Measurements from ENCODE around the gene NBEA. TPM values are rescaled to one million over a fixed set of nuclear protein-coding genes. Genes with fewer than 3 reads are reported as not detected.
"Not testable (repeated sequence)": the region's sequence is repeated elsewhere in the genome, so short reads cannot be mapped to it uniquely, and the experiment has no call there.

Gene NBEA
- polyA plus RNA-seq, 2 of the 4 experiments (the other 2 are of a cell fraction), result 3.5 to 11.8 TPM

DNA sequence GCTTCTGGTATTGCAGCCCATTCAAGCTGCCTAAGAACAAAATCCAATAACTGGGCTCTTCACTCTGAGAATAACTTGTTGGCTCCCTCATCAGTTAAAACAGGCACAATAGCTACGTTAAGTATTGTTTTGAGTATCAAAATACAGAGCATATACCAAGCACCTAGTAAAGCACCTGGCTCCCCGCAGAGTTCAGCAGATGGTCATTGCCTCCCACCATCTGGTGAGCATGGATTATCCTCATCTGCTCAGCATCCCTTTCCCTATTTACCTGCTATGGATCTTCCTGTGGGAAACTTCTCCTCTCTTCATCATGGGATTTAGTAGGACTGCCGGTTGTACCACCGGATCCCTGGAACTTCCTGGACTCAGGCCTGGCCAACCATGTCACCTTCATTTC lies 733.6 kb downstream of the NBEA start:
- ChIA-PET POLR2A (no interaction called here), CTCF (no interaction called here)
- Histone ChIP-seq H3K27ac (no peak overlapping the region), H3K4me2 (no peak overlapping the region), H3K4me3 (no peak overlapping the region), H3K9me3 (no peaks in the 10 kb centered on the region), H3K4me1 (no peaks in the 10 kb centered on the region)
- ATAC-seq (no peak), FAIRE-seq (no peak), DNase-seq (ENCODE audit: low read depth in 1 of 2, low spot score in 1 of 2) (no peak)
- TF ChIP-seq NPAS2 (CRISPR knock-in tag; IDR thresholded peaks at IDR 0.05; ENCODE audit: borderline replicate concordance), result no peak
- no peak for TF ChIP-seq CHD4 (IDR thresholded peaks at IDR 0.05; ENCODE audit: borderline replicate concordance)
- no peak for TF ChIP-seq MAZ (IDR thresholded peaks at IDR 0.05; ENCODE audit: borderline replicate concordance, low read depth, low read length)
- TF ChIP-seq FOSL2 (IDR thresholded peaks at IDR 0.05), result no peak
- no peak for TF ChIP-seq FOSL2 (CRISPR knock-in tag; IDR thresholded peaks at IDR 0.05)
- 84% methylated on average over 4 of the region's 4 CpGs for WGBS (ENCODE audit: missing lambda C conversion rate)

DNA sequence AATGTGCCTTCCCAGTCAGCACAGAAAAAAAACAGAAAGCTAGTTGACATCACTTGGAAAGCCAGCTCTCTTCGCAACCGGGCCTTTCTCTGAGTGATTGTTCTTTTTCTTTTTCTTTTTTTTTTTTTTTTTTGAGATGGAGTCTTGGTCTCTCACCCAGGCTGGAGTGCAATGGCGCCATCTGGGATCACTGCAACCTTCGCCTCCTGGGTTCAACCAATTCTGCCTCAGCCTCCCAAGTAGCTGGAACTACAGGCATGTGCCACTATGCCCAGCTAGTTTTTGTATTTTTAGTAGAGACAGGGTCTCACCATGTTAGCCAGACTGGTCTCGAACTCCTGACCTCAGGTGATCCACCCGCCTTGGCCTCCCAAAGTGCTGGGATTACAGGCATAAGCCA lies 735.8 kb downstream of the NBEA start:
- ATAC-seq; H3K4me3 ChIP-seq; DNase-seq (ENCODE audit: low read depth in 1 of 2, low spot score in 1 of 2); H3K27ac ChIP-seq; POLR2A ChIA-PET; CTCF ChIA-PET; H3K4me1 ChIP-seq; FAIRE-seq; H3K4me2 ChIP-seq; H3K9me3 ChIP-seq: not testable (repeated sequence)
- 60% methylated on average over 5 of the region's 6 CpGs for WGBS (ENCODE audit: missing lambda C conversion rate)

DNA sequence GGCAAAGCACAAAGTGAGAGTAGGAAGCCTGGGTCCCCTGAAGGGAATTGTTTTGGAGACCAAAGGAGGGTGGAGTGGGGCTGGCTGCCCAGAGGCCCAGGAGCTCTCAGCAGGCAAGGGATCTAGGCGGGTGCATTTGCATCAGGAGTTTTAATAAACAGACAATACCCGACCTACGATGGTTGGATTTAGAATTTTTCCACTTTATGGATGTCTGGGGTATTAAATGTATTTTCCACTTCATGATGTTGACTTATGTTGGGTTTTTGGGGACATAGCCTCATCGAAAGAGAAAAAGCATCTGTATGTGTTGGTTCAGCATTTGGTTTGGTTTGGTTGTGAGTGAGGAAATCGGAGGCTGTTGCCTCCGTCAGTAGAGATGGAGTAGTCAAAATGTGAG lies 739.6 kb downstream of the NBEA start:
- POLR2A ChIA-PET, result no interaction called here
- H3K4me2 ChIP-seq, result no peak overlapping the region
- FAIRE-seq (no peak), DNase-seq (ENCODE audit: low read depth in 1 of 2, low spot score in 1 of 2) (no peak), ATAC-seq (no peak)
- CTCF ChIA-PET, result no interaction called here
- WGBS (ENCODE audit: missing lambda C conversion rate), result 56% methylated on average over 6 of the region's 6 CpGs
- no peak overlapping the region for H3K4me3 ChIP-seq
- TF ChIP-seq, protein P1, sequence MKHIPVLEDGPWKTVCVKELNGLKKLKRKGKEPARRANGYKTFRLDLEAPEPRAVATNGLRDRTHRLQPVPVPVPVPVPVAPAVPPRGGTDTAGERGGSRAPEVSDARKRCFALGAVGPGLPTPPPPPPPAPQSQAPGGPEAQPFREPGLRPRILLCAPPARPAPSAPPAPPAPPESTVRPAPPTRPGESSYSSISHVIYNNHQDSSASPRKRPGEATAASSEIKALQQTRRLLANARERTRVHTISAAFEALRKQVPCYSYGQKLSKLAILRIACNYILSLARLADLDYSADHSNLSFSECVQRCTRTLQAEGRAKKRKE (CRISPR knock-in tag; IDR thresholded peaks at IDR 0.05; ENCODE audit: low read depth), result no peak
- no peak for TF ChIP-seq FOSB (CRISPR knock-in tag; IDR thresholded peaks at IDR 0.05)
- TF ChIP-seq, protein P2, sequence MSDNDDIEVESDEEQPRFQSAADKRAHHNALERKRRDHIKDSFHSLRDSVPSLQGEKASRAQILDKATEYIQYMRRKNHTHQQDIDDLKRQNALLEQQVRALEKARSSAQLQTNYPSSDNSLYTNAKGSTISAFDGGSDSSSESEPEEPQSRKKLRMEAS (IDR thresholded peaks at IDR 0.05), result no peak
- no peak for TF ChIP-seq FOXS1 (CRISPR knock-in tag; IDR thresholded peaks at IDR 0.05)
- no peak for TF ChIP-seq SREBF2 (IDR thresholded peaks at IDR 0.05)
- TF ChIP-seq, protein P3, sequence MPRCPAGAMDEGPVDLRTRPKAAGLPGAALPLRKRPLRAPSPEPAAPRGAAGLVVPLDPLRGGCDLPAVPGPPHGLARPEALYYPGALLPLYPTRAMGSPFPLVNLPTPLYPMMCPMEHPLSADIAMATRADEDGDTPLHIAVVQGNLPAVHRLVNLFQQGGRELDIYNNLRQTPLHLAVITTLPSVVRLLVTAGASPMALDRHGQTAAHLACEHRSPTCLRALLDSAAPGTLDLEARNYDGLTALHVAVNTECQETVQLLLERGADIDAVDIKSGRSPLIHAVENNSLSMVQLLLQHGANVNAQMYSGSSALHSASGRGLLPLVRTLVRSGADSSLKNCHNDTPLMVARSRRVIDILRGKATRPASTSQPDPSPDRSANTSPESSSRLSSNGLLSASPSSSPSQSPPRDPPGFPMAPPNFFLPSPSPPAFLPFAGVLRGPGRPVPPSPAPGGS (IDR thresholded peaks at IDR 0.05), result no peak
- TF ChIP-seq KDM5A (IDR thresholded peaks at IDR 0.05), result no peak
- TF ChIP-seq MYC (IDR thresholded peaks at IDR 0.05; ENCODE audit: borderline replicate concordance, low read length), result no peak
- TF ChIP-seq TP53 (CRISPR knock-in tag; IDR thresholded peaks at IDR 0.05), result no peak
- no peak for TF ChIP-seq JUNB (IDR thresholded peaks at IDR 0.05)
- TF ChIP-seq CEBPB (IDR thresholded peaks at IDR 0.05), result no peak
- TF ChIP-seq, protein P4, sequence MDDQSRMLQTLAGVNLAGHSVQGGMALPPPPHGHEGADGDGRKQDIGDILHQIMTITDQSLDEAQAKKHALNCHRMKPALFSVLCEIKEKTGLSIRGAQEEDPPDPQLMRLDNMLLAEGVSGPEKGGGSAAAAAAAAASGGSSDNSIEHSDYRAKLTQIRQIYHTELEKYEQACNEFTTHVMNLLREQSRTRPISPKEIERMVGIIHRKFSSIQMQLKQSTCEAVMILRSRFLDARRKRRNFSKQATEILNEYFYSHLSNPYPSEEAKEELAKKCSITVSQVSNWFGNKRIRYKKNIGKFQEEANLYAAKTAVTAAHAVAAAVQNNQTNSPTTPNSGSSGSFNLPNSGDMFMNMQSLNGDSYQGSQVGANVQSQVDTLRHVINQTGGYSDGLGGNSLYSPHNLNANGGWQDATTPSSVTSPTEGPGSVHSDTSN (IDR thresholded peaks at IDR 0.05), result no peak
- no peak for TF ChIP-seq HEYL (CRISPR knock-in tag; IDR thresholded peaks at IDR 0.05)
- no peak for TF ChIP-seq CHD2 (IDR thresholded peaks at IDR 0.05; ENCODE audit: low read length, partially characterized antibody)
- no peak for TF ChIP-seq POLR2AphosphoS2 (conservative IDR thresholded peaks at IDR 0.05; ENCODE audit: low read length)
- no peak for TF ChIP-seq PHF8 (IDR thresholded peaks at IDR 0.05; ENCODE audit: borderline replicate concordance, low read depth)
- no peak for TF ChIP-seq HOXB5 (CRISPR knock-in tag; IDR thresholded peaks at IDR 0.05)
- no peak for TF ChIP-seq RAD21 (conservative IDR thresholded peaks at IDR 0.05 in 1 of 2, IDR thresholded peaks at IDR 0.05 in 1 of 2)
- TF ChIP-seq FOSL2 (IDR thresholded peaks at IDR 0.05), result no peak
- TF ChIP-seq FOSL2 (CRISPR knock-in tag; IDR thresholded peaks at IDR 0.05), result no peak
- TF ChIP-seq ZSCAN20 (CRISPR knock-in tag; IDR thresholded peaks at IDR 0.05), result no peak
- H3K27ac ChIP-seq, result no peak overlapping the region
- no peaks in the 10 kb centered on the region for H3K9me3 ChIP-seq
- no peaks in the 10 kb centered on the region for H3K4me1 ChIP-seq

Data from A549 (cell line).